Lower leg skin (tissue), 3 donors: Measurements from ENCODE around the gene FAM174C.

ENCODE experiments used
- CTCF ChIP-seq, 3 donors: fragments of 450-650 bp; IDR thresholded peaks; one replicate each; pipeline ENCODE4 v1.5.1; 2016; ENCODE audit warnings: antibody characterized with exemption in 3 of 3, mild to moderate bottlenecking in 3 of 3, moderate library complexity in 2 of 3
- POLR2A ChIP-seq, 2 donors: fragments of 450-650 bp; IDR thresholded peaks; one replicate each; pipeline ENCODE4 v1.6.1; 2016 to 2017; ENCODE audit warnings: antibody characterized with exemption in 2 of 2, mild to moderate bottlenecking in 1 of 2, moderate library complexity in 1 of 2

GRCh38 chr19:1289686-1290025 lies 14.3 kb downstream of the FAM174C start:
- no peak for TF ChIP-seq POLR2A (IDR thresholded peaks at IDR 0.05)
- TF ChIP-seq CTCF (IDR thresholded peaks at IDR 0.05) = no peak
